Effector memory CD4-positive, alpha-beta T cell (primary cell): ENCODE results near the gene ATOH7.
"Not testable (repeated sequence)": the region's sequence is repeated elsewhere in the genome, so short reads cannot be mapped to it uniquely, and the experiment has no call there.

Source experiments
- DNase-seq, 3 donors: peaks; one replicate each; pipeline ENCODE4 v3.0.0-alpha.2; 2020
- H3K27ac ChIP-seq: 2 replicates; pipeline ENCODE4 v1.7.0; 2013; ENCODE audit warnings: mild to moderate bottlenecking, low read length, moderate library complexity; ENCODE audit not compliant: insufficient read depth, poor library complexity, severe bottlenecking
- H3K27me3 ChIP-seq: replicated peaks from 2 replicates; pipeline ENCODE4 v1.7.0; 2013; ENCODE audit warnings: mild to moderate bottlenecking, low read length; ENCODE audit not compliant: insufficient read depth, control insufficient read depth, poor library complexity, severe bottlenecking
- H3K36me3 ChIP-seq: 2 replicates; pipeline ENCODE4 v1.7.0; 2013; ENCODE audit warnings: mild to moderate bottlenecking, low read length, moderate library complexity; ENCODE audit not compliant: control insufficient read depth, insufficient read depth
- H3K4me1 ChIP-seq: 2 replicates; pipeline ENCODE4 v1.7.0; 2013; ENCODE audit warnings: low read length, mild to moderate bottlenecking; ENCODE audit not compliant: control insufficient read depth, insufficient read depth, poor library complexity, severe bottlenecking
- H3K4me3 ChIP-seq: 2 replicates; pipeline ENCODE4 v1.7.0; 2013; ENCODE audit warnings: low read length, low read depth, mild to moderate bottlenecking; ENCODE audit not compliant: insufficient read depth, poor library complexity, severe bottlenecking
- H3K9me3 ChIP-seq: 2 replicates; pipeline ENCODE4 v1.7.0; 2013; ENCODE audit warnings: mild to moderate bottlenecking, low read length, moderate library complexity; ENCODE audit not compliant: control insufficient read depth

ATOH7 gene

GRCh38 chr10:68261132-68261856 lies 29.4 kb upstream of the ATOH7 start:
- Histone ChIP-seq H3K9me3 (no peaks in the 10 kb centered on the region), H3K36me3 (no peaks in the 10 kb centered on the region), H3K27ac (no peak overlapping the region), H3K4me1 (no peaks in the 10 kb centered on the region), H3K27me3 (no peaks in the 10 kb centered on the region), H3K4me3 (no peak overlapping the region)
- DNase-seq: no peak

- no peak overlapping the region for H3K4me3 ChIP-seq
- H3K27me3 ChIP-seq: no peaks in the 10 kb centered on the region
- H3K9me3 ChIP-seq: no peaks in the 10 kb centered on the region
- DNase-seq: no peak
- H3K27ac ChIP-seq: no peak overlapping the region
- no peaks in the 10 kb centered on the region for H3K36me3 ChIP-seq
- no peaks in the 10 kb centered on the region for H3K4me1 ChIP-seq
Observed at GRCh38 chr10:68253346-68253745, 21.4 kb upstream of the ATOH7 start.

GRCh38 chr10:68251625-68252495 lies 19.9 kb upstream of the ATOH7 start:
- Histone ChIP-seq H3K27me3 (no peaks in the 10 kb centered on the region), H3K27ac (no peak overlapping the region), H3K4me3 (no peak overlapping the region), H3K4me1 (no peaks in the 10 kb centered on the region), H3K9me3 (no peaks in the 10 kb centered on the region), H3K36me3 (no peaks in the 10 kb centered on the region)
- DNase-seq: no peak

GRCh38 chr10:68251151-68251550 lies 19.2 kb upstream of the ATOH7 start:
- no peaks in the 10 kb centered on the region for H3K4me1 ChIP-seq
- no peaks in the 10 kb centered on the region for H3K36me3 ChIP-seq
- no peak overlapping the region for H3K27ac ChIP-seq
- H3K9me3 ChIP-seq: no peaks in the 10 kb centered on the region
- no peak overlapping the region for H3K4me3 ChIP-seq
- no peak for DNase-seq
- no peaks in the 10 kb centered on the region for H3K27me3 ChIP-seq

GRCh38 chr10:68249297-68249696 lies 17.4 kb upstream of the ATOH7 start:
- Histone ChIP-seq H3K4me1 (no peaks in the 10 kb centered on the region), H3K27me3 (no peaks in the 10 kb centered on the region), H3K9me3 (no peaks in the 10 kb centered on the region), H3K27ac (no peak overlapping the region), H3K36me3 (no peaks in the 10 kb centered on the region), H3K4me3 (no peak overlapping the region)
- no peak for DNase-seq

- Histone ChIP-seq H3K4me1 (no peaks in the 10 kb centered on the region), H3K27ac (no peak overlapping the region), H3K4me3 (no peak overlapping the region), H3K36me3 (no peaks in the 10 kb centered on the region), H3K9me3 (no peaks in the 10 kb centered on the region), H3K27me3 (no peaks in the 10 kb centered on the region)
- no peak for DNase-seq
Observed at GRCh38 chr10:68247931-68248330, 16.0 kb upstream of the ATOH7 start.

- not testable (repeated sequence) for H3K36me3 ChIP-seq, H3K27ac ChIP-seq, H3K4me3 ChIP-seq, H3K27me3 ChIP-seq, H3K4me1 ChIP-seq, DNase-seq, H3K9me3 ChIP-seq
Observed at GRCh38 chr10:68246397-68246796, 14.5 kb upstream of the ATOH7 start.

GRCh38 chr10:68242051-68242450 lies 10.1 kb upstream of the ATOH7 start:
- Histone ChIP-seq H3K27me3 (no peaks in the 10 kb centered on the region), H3K9me3 (no peaks in the 10 kb centered on the region), H3K4me3 (no peak overlapping the region), H3K4me1 (no peaks in the 10 kb centered on the region), H3K27ac (no peak overlapping the region), H3K36me3 (no peaks in the 10 kb centered on the region)
- no peak for DNase-seq

GRCh38 chr10:68239596-68240150 lies 7.8 kb upstream of the ATOH7 start:
- no peaks in the 10 kb centered on the region for H3K36me3 ChIP-seq
- no peaks in the 10 kb centered on the region for H3K9me3 ChIP-seq
- no peaks in the 10 kb centered on the region for H3K4me1 ChIP-seq
- no peak overlapping the region for H3K4me3 ChIP-seq
- DNase-seq: no peak
- no peaks in the 10 kb centered on the region for H3K27me3 ChIP-seq
- no peak overlapping the region for H3K27ac ChIP-seq

GRCh38 chr10:68239069-68239468 lies 7.2 kb upstream of the ATOH7 start:
- no peak for DNase-seq
- no peaks in the 10 kb centered on the region for H3K36me3 ChIP-seq
- H3K9me3 ChIP-seq: no peaks in the 10 kb centered on the region
- no peaks in the 10 kb centered on the region for H3K27me3 ChIP-seq
- H3K27ac ChIP-seq: no peak overlapping the region
- H3K4me3 ChIP-seq: no peak overlapping the region
- H3K4me1 ChIP-seq: no peaks in the 10 kb centered on the region
